GM21576 (cell line): ENCODE measurements around the gene SCOC.

Source experiments
- ATAC-seq: cut with Tn5 transposase; IDR thresholded peaks from one replicate; pipeline ENCODE4 v1.9.1; 2021; ENCODE audit warnings: mild to moderate bottlenecking, moderate library complexity; ENCODE audit not compliant: unreplicated experiment

SCOC gene

DNA sequence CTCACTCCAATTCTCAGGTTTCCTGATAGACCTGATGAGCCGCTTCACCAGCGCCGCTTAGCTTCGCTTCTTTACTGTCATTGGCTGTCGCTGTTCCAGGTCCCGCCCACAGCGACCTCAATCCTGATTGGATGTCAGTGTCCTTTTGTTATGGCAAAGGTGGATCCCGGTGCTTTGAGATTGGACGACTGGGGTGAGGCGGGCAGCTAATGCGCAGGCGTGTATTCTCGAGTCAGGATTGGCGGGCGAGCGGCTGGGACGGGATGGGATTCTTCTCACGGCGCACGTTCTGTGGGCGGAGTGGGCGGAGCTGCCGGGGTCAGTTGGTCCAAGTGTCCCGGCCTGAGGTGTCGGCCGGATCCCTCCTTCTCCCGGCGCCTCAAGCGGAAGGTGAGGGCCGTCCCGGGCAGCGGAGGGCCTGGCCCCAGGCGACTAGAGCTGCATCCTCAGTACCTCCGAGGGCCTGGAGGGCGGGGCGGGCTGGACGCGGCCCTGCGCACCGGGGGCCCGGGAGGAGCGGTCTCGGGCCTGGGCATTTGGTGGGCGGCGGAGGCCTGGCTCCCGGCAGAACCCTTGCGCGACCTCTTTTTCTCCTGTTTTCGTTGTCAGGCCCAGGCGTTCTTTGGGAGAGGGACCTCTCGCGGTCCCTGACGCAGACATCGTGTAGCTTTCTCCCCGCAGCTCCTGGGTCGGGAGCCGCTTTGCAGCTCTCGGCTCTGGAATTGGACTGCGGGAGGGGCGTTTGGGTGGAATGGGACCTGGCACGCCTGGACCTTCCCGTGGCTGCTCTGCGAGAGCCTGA lies at the start of gene SCOC:
Gene SCOC, plus strand, starts transcription at position 319 of the 802 bp plus-strand sequence. CDS start 5,525 bp downstream, outside the sequence.
- ATAC-seq, result peak; percentile 96

DNA sequence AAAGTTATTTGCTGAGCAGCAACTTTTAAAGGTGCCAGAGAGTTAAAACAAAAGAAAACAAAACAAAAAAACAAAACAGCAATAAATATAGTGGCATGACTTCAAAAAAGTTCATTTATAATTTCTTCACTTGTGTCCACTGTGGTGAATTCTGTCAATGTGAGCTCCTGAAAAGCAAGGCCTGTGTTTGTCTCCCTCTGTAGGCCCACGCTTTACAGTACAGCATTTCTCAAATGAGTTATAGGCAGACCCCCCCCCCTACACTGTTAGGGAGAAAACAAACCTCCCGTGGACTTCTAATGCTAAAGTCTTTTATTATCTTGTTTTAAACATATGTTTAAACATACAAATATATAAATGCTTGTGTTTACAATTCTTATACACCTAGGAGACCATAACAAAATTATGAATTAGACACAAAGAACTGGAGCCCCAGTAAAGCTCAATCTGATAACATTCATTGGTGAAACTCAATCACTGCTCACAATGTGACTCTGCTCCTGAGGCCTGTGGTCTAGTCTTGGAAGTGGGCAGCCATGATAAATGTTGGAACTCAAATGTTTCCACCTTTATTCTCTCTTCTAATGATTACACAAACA lies 47.0 kb upstream of the SCOC start:
- no peak for ATAC-seq

- no peak for ATAC-seq
Observed at GRCh38 chr4:140330311-140330900, 43.0 kb upstream of the SCOC start.

GRCh38 chr4:140331245-140331644 lies 42.2 kb upstream of the SCOC start:
- no peak for ATAC-seq

DNA sequence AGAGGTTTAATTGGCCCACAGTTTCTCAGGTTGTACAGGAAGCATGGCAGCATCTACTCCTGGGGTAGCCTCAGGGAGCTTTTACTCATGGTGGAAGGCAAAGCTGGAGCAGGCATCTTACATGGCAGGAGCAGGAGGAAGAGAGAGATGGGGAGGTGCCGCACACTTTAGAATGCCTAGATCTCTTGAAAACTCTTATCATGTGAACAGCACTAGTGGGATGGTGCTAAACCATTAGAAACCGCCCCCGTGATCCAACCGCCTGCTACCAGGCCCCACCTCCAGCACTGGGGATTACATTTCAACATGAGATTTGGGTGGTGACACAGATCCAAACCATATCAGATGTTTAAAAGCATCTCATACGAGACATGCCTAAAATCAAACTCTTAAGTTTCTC lies 41.6 kb upstream of the SCOC start:
- no peak for ATAC-seq

DNA sequence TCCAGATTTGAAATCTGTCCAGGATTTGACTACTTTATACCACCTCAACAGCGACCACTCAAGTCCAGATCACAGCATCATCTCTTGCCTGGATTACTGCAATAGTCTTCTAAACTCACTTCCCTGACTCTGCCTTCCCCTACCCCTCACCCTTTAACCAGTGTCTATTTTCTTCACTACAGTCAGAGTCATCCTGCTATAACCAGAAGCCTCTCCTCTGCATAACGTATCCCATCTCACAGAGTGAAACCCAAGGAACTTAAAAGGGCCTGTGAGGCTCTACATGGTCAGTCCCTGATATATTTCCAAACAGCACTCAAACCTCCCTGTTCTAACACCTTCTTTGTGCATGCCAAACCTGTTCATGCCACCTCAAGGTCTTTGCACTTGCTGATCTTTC lies 40.7 kb upstream of the SCOC start:
- no peak for ATAC-seq

- no peak for ATAC-seq
Observed at GRCh38 chr4:140333523-140333922, 39.9 kb upstream of the SCOC start.

DNA sequence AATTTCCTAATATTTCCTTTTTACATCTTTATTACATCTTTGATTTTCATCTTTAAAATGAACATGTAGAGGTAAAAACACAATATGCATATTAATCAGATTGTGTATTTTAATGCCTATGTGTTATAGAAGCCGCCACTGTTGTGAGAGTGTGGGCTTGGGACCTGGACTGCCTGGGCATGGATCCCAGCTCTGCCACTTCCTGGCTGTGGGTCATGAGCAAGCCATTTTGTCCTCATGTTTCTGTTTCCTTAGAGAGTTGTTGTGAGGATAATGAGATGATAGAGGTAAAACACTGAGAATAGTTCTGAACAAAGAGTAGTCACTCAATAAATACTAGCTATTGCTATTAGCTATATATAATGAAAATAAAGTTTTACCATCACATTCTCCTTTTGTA lies 38.4 kb upstream of the SCOC start:
- ATAC-seq, result no peak

- no peak for ATAC-seq
Observed at GRCh38 chr4:140336730-140337129, 36.7 kb upstream of the SCOC start.

DNA sequence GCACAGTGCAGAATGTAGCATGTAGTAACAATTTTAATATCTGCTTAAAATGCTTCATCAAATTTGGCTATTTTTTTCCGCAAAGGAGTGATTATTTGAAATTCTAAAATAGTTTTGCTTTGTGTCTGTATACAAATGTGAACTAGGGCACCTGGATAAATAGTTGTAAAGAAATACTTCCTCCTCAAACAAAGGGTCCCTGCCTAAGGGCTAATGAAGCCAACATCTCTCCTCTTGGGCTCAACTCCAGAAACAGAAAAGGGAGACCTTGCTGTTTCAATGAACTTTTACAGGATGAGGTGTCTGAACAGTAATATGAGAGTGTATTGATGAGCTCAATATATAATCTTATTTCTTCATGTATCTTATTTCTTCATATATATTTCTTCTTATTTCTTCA lies 30.8 kb upstream of the SCOC start:
- ATAC-seq, result no peak

DNA sequence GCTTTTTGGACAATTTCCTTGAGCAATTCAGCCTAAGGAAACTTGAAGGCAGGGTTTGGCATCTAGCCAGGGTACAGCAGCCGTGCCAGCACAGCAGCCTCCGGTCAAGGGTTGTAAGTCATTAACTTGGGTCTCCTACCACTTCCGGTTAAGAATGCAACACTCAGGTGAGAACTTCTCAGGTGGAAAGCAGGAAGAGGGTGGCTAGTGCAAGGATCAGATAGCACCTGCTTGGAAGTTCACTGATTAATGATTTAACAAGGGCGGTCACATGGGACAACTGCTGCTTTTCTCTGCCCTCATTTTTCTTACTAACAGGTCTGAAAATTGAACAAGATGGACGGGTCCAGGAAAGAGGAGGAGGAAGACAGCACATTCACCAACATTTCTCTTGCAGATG lies 30.1 kb upstream of the SCOC start:
- ATAC-seq, result no peak

DNA sequence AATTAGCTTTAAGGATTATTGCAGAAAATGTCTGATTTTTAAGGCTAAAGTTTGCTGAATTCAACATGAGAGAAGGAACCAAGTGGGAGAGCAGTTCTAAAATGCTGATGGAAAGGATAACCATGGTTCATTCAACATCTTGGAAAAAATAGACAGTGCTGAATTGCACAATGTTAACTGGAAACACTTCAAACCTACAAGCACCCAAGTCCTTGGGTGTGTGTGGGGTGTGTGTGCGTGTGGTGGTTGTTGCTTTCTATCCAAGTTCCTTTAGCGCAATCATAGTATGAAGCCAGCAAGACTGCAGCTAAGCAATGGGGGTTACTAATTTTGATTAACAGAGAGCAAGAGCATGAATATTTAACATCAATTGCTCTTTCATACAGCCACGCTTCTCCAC lies 29.3 kb upstream of the SCOC start:
- ATAC-seq, result no peak

DNA sequence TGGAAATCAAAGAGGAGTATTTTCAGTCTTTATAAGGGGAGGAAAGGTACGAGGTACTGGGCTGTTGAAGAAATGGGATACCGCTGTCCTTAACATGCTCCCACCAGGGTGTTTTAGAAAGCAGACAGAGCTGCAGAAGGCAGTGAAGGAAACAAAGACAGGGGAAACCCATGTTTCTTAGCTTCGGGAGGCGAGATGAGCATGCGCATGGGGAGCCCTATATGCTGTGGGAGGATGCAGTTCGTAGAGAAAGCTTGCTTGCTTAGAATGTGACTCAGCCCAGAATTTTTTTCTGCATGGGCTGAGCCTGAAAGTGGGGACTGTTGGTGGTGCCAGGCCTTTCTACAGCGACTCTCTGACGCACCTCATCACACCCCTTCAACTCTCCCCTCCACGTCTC lies 28.8 kb upstream of the SCOC start:
- no peak for ATAC-seq

- no peak for ATAC-seq
Observed at GRCh38 chr4:140346136-140346535, 27.3 kb upstream of the SCOC start.

- no peak for ATAC-seq
Observed at GRCh38 chr4:140349816-140350215, 23.6 kb upstream of the SCOC start.

GRCh38 chr4:140351093-140352075 lies 22.1 kb upstream of the SCOC start:
- ATAC-seq, result no peak

- ATAC-seq, result no peak
Observed at GRCh38 chr4:140353786-140354185, 19.7 kb upstream of the SCOC start.

GRCh38 chr4:140355288-140355687 lies 18.2 kb upstream of the SCOC start:
- ATAC-seq, result no peak

GRCh38 chr4:140357868-140358267 lies 15.6 kb upstream of the SCOC start:
- no peak for ATAC-seq

- ATAC-seq, result no peak
Observed at GRCh38 chr4:140358281-140358680, 15.2 kb upstream of the SCOC start.
